ENCODE data around the gene SYNE1. TPM values are rescaled to one million over a fixed set of nuclear protein-coding genes. Genes with fewer than 3 reads are reported as not detected.

SYNE1 gene
- polyA plus RNA-seq, 2 of the 4 experiments (the other 2 are of a cell fraction): 10.5 to 28.5 TPM

DNA sequence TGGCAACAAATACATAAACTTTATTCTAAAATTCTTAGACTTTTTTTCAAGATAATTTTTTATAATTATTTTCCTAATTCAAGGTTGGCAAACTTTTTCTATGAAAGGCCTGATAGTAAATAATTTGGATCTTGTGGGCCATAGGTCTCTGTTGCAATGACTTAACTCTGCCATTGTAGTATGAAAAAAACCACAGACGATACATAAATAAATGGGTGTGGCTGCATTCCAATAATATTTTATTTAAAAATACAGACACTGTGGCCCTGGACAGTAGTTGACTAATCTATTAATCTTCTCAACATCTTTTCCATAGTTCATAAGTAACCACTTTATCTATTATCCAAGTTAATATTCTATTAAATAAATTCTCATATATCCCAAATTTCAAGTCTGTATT lies 281.1 kb downstream of the SYNE1 start (continued):
- TF ChIP-seq, protein P1, sequence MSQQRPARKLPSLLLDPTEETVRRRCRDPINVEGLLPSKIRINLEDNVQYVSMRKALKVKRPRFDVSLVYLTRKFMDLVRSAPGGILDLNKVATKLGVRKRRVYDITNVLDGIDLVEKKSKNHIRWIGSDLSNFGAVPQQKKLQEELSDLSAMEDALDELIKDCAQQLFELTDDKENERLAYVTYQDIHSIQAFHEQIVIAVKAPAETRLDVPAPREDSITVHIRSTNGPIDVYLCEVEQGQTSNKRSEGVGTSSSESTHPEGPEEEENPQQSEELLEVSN (IDR thresholded peaks at IDR 0.05; ENCODE audit: borderline replicate concordance, low read depth): no peak

DNA sequence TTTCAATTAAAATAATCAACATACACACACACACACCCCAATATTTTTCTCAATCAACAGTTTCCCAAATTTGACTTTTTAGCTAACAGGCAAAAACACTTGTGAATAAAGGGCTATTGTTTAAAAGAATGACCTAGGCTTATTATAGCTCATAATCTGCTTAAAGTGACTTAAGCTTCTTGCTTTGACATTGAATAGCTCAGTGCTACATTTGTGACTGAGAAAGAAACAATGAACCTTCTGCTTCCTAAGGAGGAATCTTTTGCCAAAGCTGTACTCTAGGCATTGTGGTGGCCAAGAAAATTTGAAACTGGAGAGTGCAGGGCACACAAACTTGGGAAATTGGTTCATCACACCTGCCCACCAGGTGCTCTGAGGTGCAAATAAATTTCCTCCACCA lies 282.0 kb downstream of the SYNE1 start:
- CTCF ChIA-PET: no interaction called here
- peaks cover 14% of the 10 kb centered on the region; the same call in 2 of the 3 replicates for H3K4me1 ChIP-seq
- ATAC-seq (no peak), DNase-seq (ENCODE audit: low read depth in 1 of 2, low spot score in 1 of 2) (no peak), FAIRE-seq (no peak)
- no peak overlapping the region for H3K4me2 ChIP-seq
- no peak overlapping the region for H3K4me3 ChIP-seq
- TF ChIP-seq FOSB (CRISPR knock-in tag; IDR thresholded peaks at IDR 0.05) (no peak), TP53 (CRISPR knock-in tag; IDR thresholded peaks at IDR 0.05) (no peak), NFE2L2 (conservative IDR thresholded peaks at IDR 0.05; ENCODE audit: low read length) (no peak), POLR2AphosphoS2 (conservative IDR thresholded peaks at IDR 0.05; ENCODE audit: low read length) (no peak), ZSCAN20 (CRISPR knock-in tag; IDR thresholded peaks at IDR 0.05) (no peak), HDAC2 (IDR thresholded peaks at IDR 0.05) (no peak), FOXS1 (CRISPR knock-in tag; IDR thresholded peaks at IDR 0.05) (no peak), CBX8 (IDR thresholded peaks at IDR 0.05) (no peak), MAFK (IDR thresholded peaks at IDR 0.05; ENCODE audit: partially characterized antibody) (no peak), KDM5A (IDR thresholded peaks at IDR 0.05) (no peak), CHD4 (IDR thresholded peaks at IDR 0.05; ENCODE audit: borderline replicate concordance) (no peak), TFCP2L1 (CRISPR knock-in tag; IDR thresholded peaks at IDR 0.05) (no peak), CHD2 (IDR thresholded peaks at IDR 0.05; ENCODE audit: low read length, partially characterized antibody) (no peak)
- TF ChIP-seq, protein P2, sequence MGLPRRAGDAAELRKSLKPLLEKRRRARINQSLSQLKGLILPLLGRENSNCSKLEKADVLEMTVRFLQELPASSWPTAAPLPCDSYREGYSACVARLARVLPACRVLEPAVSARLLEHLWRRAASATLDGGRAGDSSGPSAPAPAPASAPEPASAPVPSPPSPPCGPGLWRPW (IDR thresholded peaks at IDR 0.05): no peak
- H3K9me3 ChIP-seq: no peaks in the 10 kb centered on the region
- POLR2A ChIA-PET: no interaction called here
- no peak overlapping the region for H3K27ac ChIP-seq

DNA sequence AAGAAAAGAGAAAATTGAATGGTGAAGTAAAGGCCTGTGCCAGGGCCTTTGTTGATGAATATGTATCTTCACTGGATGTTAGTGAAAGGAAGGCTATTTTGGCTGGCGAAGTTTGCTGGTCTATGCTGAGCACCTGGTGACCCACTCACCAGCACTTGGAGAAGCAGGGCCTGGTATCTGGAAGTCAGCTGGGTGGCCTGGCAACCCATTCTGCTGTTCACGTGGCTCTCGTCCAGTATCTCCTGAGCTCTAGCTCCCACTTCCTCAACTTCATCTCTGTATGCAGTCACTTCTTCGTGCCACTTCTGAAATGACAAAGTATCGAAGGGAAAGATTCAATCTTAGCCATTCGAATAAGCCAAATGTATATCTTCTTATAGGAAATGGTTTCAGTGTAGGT lies 283.7 kb downstream of the SYNE1 start:
- Histone ChIP-seq H3K27ac (no peak overlapping the region), H3K4me3 (no peak overlapping the region), H3K4me1 (peaks cover 14% of the 10 kb centered on the region; the same call in 2 of the 3 replicates), H3K4me2 (no peak overlapping the region), H3K9me3 (no peaks in the 10 kb centered on the region)
- DNase-seq (ENCODE audit: low read depth in 1 of 2, low spot score in 1 of 2): no peak
- ChIA-PET POLR2A (no interaction called here), CTCF (no interaction called here)
- FAIRE-seq: no peak
- TF ChIP-seq, protein P3, sequence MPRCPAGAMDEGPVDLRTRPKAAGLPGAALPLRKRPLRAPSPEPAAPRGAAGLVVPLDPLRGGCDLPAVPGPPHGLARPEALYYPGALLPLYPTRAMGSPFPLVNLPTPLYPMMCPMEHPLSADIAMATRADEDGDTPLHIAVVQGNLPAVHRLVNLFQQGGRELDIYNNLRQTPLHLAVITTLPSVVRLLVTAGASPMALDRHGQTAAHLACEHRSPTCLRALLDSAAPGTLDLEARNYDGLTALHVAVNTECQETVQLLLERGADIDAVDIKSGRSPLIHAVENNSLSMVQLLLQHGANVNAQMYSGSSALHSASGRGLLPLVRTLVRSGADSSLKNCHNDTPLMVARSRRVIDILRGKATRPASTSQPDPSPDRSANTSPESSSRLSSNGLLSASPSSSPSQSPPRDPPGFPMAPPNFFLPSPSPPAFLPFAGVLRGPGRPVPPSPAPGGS (IDR thresholded peaks at IDR 0.05): no peak
- TF ChIP-seq TP53 (CRISPR knock-in tag; IDR thresholded peaks at IDR 0.05) (no peak), HDAC2 (IDR thresholded peaks at IDR 0.05) (no peak), JUN (IDR thresholded peaks at IDR 0.05) (no peak), TFCP2L1 (CRISPR knock-in tag; IDR thresholded peaks at IDR 0.05) (no peak), ZFP36 (IDR thresholded peaks at IDR 0.05; ENCODE audit: borderline replicate concordance, partially characterized antibody) (no peak), ESRRA (IDR thresholded peaks at IDR 0.05; ENCODE audit: borderline replicate concordance, low read length) (no peak), SREBF2 (IDR thresholded peaks at IDR 0.05) (no peak), CHD4 (IDR thresholded peaks at IDR 0.05; ENCODE audit: borderline replicate concordance) (no peak)
- TF ChIP-seq, protein P4, sequence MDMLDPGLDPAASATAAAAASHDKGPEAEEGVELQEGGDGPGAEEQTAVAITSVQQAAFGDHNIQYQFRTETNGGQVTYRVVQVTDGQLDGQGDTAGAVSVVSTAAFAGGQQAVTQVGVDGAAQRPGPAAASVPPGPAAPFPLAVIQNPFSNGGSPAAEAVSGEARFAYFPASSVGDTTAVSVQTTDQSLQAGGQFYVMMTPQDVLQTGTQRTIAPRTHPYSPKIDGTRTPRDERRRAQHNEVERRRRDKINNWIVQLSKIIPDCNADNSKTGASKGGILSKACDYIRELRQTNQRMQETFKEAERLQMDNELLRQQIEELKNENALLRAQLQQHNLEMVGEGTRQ (IDR thresholded peaks at IDR 0.05): no peak
- TF ChIP-seq, protein P5, sequence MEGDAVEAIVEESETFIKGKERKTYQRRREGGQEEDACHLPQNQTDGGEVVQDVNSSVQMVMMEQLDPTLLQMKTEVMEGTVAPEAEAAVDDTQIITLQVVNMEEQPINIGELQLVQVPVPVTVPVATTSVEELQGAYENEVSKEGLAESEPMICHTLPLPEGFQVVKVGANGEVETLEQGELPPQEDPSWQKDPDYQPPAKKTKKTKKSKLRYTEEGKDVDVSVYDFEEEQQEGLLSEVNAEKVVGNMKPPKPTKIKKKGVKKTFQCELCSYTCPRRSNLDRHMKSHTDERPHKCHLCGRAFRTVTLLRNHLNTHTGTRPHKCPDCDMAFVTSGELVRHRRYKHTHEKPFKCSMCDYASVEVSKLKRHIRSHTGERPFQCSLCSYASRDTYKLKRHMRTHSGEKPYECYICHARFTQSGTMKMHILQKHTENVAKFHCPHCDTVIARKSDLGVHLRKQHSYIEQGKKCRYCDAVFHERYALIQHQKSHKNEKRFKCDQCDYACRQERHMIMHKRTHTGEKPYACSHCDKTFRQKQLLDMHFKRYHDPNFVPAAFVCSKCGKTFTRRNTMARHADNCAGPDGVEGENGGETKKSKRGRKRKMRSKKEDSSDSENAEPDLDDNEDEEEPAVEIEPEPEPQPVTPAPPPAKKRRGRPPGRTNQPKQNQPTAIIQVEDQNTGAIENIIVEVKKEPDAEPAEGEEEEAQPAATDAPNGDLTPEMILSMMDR (IDR thresholded peaks at IDR 0.05): no peak
- no peak for ATAC-seq
- WGBS (ENCODE audit: missing lambda C conversion rate): 96% methylated on average over 6 of the region's 6 CpGs

All from A549 (cell line).